Endodermal cell (in vitro differentiated cells): ENCODE measurements around the gene C3orf20. TPM values are rescaled to one million over a fixed set of nuclear protein-coding genes. Genes with fewer than 3 reads are reported as not detected.

Experiments
- DNase-seq: peaks from one replicate; pipeline ENCODE4 v3.0.0-alpha.2; 2017
- H3K27ac ChIP-seq: 2 replicates; pipeline ENCODE4 v1.5.1; 2013; ENCODE audit warnings: mild to moderate bottlenecking, low read depth, low read length, moderate library complexity
- H3K27me3 ChIP-seq: 2 replicates; pipeline ENCODE4 v1.6.1; 2013; ENCODE audit warnings: mild to moderate bottlenecking, low read length, moderate library complexity; ENCODE audit not compliant: insufficient read depth, control insufficient read depth, poor library complexity, severe bottlenecking
- H3K36me3 ChIP-seq: 2 replicates; pipeline ENCODE4 v1.7.0; 2013; ENCODE audit warnings: mild to moderate bottlenecking, low read length, moderate library complexity; ENCODE audit not compliant: control insufficient read depth, insufficient read depth
- H3K4me1 ChIP-seq: one replicate; pipeline ENCODE4 v1.7.0; 2013; ENCODE audit warnings: low read length; ENCODE audit not compliant: control insufficient read depth, insufficient read depth
- H3K4me3 ChIP-seq: 2 replicates; pipeline ENCODE4 v1.5.1; 2013; ENCODE audit warnings: mild to moderate bottlenecking, low read length, moderate library complexity
- H3K9ac ChIP-seq: 2 replicates; pipeline ENCODE4 v1.6.1; 2013; ENCODE audit warnings: mild to moderate bottlenecking, low read length, moderate library complexity; ENCODE audit not compliant: poor library complexity, severe bottlenecking; ENCODE audit errors: extremely low read depth
- H3K9me3 ChIP-seq: 2 replicates; pipeline ENCODE4 v1.6.1; 2013; ENCODE audit warnings: mild to moderate bottlenecking, low read length, moderate library complexity; ENCODE audit not compliant: control insufficient read depth
- H3K27ac Mint-ChIP-seq: 2 replicates; pipeline ENCODE4 v1.8.0; 2020; ENCODE audit warnings: mixed read lengths
- H3K27me3 Mint-ChIP-seq: 2 replicates; pipeline ENCODE4 v1.8.0; 2021; ENCODE audit warnings: mild to moderate bottlenecking, mixed read lengths; ENCODE audit not compliant: insufficient read depth
- H3K36me3 Mint-ChIP-seq: 2 replicates; pipeline ENCODE4 v1.8.0; 2020; ENCODE audit warnings: low read depth, mixed read lengths
- H3K4me1 Mint-ChIP-seq: 2 replicates; pipeline ENCODE4 v1.8.0; 2020; ENCODE audit warnings: mixed read lengths
- H3K4me3 Mint-ChIP-seq: 2 replicates; pipeline ENCODE4 v1.8.0; 2020; ENCODE audit warnings: mild to moderate bottlenecking, moderate library complexity, mixed read lengths
- H3K9me3 Mint-ChIP-seq: 2 replicates; pipeline ENCODE4 v1.8.0; 2020; ENCODE audit warnings: mild to moderate bottlenecking, mixed read lengths
- CTCF ChIP-seq: fragments of 200-600 bp; sonication (generic); conservative IDR thresholded peaks from 2 replicates; pipeline ENCODE4 v1.5.0; 2021; ENCODE audit warnings: antibody characterized with exemption, mild to moderate bottlenecking
- WGBS, 2 experiments: methylation state at CpG; one replicate each; pipeline versions ENCODE4 v1.1.5 to v1.1.7; 2013; ENCODE audit warnings: missing lambda C conversion rate in 2 of 2, mixed read lengths in 1 of 2; ENCODE audit not compliant: insufficient coverage in 1 of 2, insufficient read length in 1 of 2; 5-methylcytosine and 5-hydroxymethylcytosine counted together
- total RNA-seq, 2 donors: library from RNA; stranded (reverse); fragmentation: NEBNext Ultra II Directional in 1 of 2; extraction: Animal tissue kit (Norgen Biotek cat#: 25700) in 1 of 2; gene quantifications; 2 replicates in 1 of 2; 3 replicates in 1 of 2; pipeline ENCODE4 v1.2.1, GENCODE V29; 2021

Gene C3orf20
- total RNA-seq, 2 donors from 2014 or later, result not detected

DNA sequence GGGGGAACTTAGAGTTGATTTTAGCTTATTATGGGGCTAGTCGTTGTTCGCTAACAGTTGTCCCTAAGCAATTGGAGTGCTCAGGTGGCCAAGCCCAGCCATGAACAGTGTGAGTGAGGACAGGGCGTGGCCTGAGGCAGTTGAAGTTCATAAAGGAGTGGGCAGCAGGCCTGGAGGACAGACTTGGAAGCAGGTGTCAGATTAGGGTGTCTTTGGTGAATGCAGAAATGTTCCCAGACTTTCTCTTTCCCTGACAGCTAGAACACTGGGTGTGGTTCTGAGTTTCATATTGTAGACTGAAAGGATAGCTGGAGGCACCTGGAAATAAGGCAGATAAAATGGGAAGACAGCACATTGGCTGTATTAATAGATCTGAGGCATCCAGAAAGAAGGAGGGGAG is 84.0 kb downstream of the C3orf20 start:
- Histone ChIP-seq H3K27ac (no peak overlapping the region), H3K9me3 (no peaks in the 10 kb centered on the region), H3K27me3 (no peaks in the 10 kb centered on the region), H3K36me3 (no peaks in the 10 kb centered on the region), H3K4me1 (no peaks in the 10 kb centered on the region), H3K4me3 (no peak overlapping the region), H3K9ac (no peak overlapping the region)
- Mint-ChIP-seq H3K9me3 (no peaks in the 10 kb centered on the region), H3K27me3 (peaks cover 3% of the 10 kb centered on the region), H3K4me3 (no peak overlapping the region), H3K4me1 (no peaks in the 10 kb centered on the region), H3K36me3 (no peaks in the 10 kb centered on the region), H3K27ac (no peak overlapping the region)
- WGBS, 2 experiments, result 93 to 100% methylated on average over 2 to 3 of the region's 3 CpGs
- DNase-seq, result no peak
- TF ChIP-seq CTCF, result no peak

DNA sequence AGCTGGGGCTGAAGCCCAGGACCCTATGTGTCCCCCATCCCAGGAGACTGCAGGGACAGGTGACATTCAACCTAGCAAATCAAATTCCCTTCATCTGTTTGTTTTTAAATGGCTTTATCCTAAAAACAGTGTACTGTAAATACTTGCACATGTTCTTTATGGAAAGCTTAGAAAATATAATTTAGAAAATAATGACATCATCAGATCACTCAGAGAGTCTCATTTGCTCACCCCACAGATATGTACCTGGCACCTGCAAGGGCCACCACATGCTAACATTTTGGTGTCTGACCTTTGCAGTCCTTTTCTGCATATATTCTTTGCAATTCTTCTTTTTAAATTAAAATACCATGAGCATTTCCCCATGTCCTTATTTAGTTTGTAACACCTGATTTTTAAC is 85.2 kb downstream of the C3orf20 start:
- TF ChIP-seq CTCF, result no peak
- H3K9me3 ChIP-seq, result no peaks in the 10 kb centered on the region
- H3K27ac ChIP-seq, result no peak overlapping the region
- H3K4me1 Mint-ChIP-seq, result no peaks in the 10 kb centered on the region
- no peaks in the 10 kb centered on the region for H3K9me3 Mint-ChIP-seq
- no peaks in the 10 kb centered on the region for H3K36me3 ChIP-seq
- H3K9ac ChIP-seq, result no peak overlapping the region
- H3K4me3 ChIP-seq, result no peak overlapping the region
- H3K27me3 Mint-ChIP-seq, result no peaks in the 10 kb centered on the region
- H3K4me1 ChIP-seq, result no peaks in the 10 kb centered on the region
- H3K27ac Mint-ChIP-seq, result no peak overlapping the region
- H3K27me3 ChIP-seq, result no peaks in the 10 kb centered on the region
- H3K36me3 Mint-ChIP-seq, result no peaks in the 10 kb centered on the region
- DNase-seq, result no peak
- no peak overlapping the region for H3K4me3 Mint-ChIP-seq

GRCh38 chr3:14761121-14761672 is 86.3 kb downstream of the C3orf20 start:
- Mint-ChIP-seq H3K36me3 (no peaks in the 10 kb centered on the region), H3K27me3 (no peaks in the 10 kb centered on the region), H3K4me3 (no peak overlapping the region), H3K9me3 (no peaks in the 10 kb centered on the region), H3K4me1 (no peaks in the 10 kb centered on the region), H3K27ac (peak overlapping the region; percentile 50)
- H3K9ac ChIP-seq, result no peak overlapping the region
- no peaks in the 10 kb centered on the region for H3K36me3 ChIP-seq
- WGBS, 2 experiments, result 90 to 94% methylated on average over 6 to 9 of the region's 9 CpGs
- TF ChIP-seq CTCF, result peak; percentile 50
- peak; percentile 64 for DNase-seq
- H3K4me3 ChIP-seq, result no peak overlapping the region
- H3K4me1 ChIP-seq, result no peaks in the 10 kb centered on the region
- no peak overlapping the region for H3K27ac ChIP-seq
- H3K27me3 ChIP-seq, result no peaks in the 10 kb centered on the region
- no peaks in the 10 kb centered on the region for H3K9me3 ChIP-seq
